ENCODE results near the gene RSRC1.
"Not testable (repeated sequence)": the region's sequence is repeated elsewhere in the genome, so short reads cannot be mapped to it uniquely, and the experiment has no call there.

RSRC1 gene

GRCh38 chr3:158101335-158102241 lies 8.3 kb upstream of the RSRC1 start:
- DNase-seq (ENCODE audit: low spot score) = no peak

- DNase-seq (ENCODE audit: low spot score) = no peak
These were observed 7.4 kb upstream of the RSRC1 start for GRCh38 chr3:158102242-158103080.

- DNase-seq (ENCODE audit: low spot score) = no peak
These were observed 6.6 kb upstream of the RSRC1 start for GRCh38 chr3:158103081-158103886.

GRCh38 chr3:158103887-158104327 lies 6.0 kb upstream of the RSRC1 start:
- DNase-seq (ENCODE audit: low spot score) = no peak

- no peak for DNase-seq (ENCODE audit: low spot score)
These were observed 5.4 kb upstream of the RSRC1 start for GRCh38 chr3:158104431-158104921.

- no peak for DNase-seq (ENCODE audit: low spot score)
These were observed 4.7 kb upstream of the RSRC1 start for GRCh38 chr3:158105119-158105709.

- DNase-seq (ENCODE audit: low spot score) = no peak
These were observed 4.1 kb upstream of the RSRC1 start for GRCh38 chr3:158105710-158106253.

- DNase-seq (ENCODE audit: low spot score) = no peak
These were observed 3.0 kb upstream of the RSRC1 start for GRCh38 chr3:158106766-158107471.

- no peak for DNase-seq (ENCODE audit: low spot score)
These were observed 2.1 kb upstream of the RSRC1 start for GRCh38 chr3:158107605-158108444.

GRCh38 chr3:158108445-158108985 lies 1.4 kb upstream of the RSRC1 start:
- no peak for DNase-seq (ENCODE audit: low spot score)

GRCh38 chr3:158109295-158109803 lies 540 bp upstream of the RSRC1 start:
- DNase-seq (ENCODE audit: low spot score) = no peak

- DNase-seq (ENCODE audit: low spot score) = no peak
These were observed 749 bp downstream of the RSRC1 start for GRCh38 chr3:158110658-158111018.

- DNase-seq (ENCODE audit: low spot score) = no peak
These were observed 2.0 kb downstream of the RSRC1 start for GRCh38 chr3:158111861-158112260.

- not testable (repeated sequence) for DNase-seq (ENCODE audit: low spot score)
These were observed 3.7 kb downstream of the RSRC1 start for GRCh38 chr3:158113595-158113994.

- DNase-seq (ENCODE audit: low spot score) = no peak
These were observed 10.4 kb downstream of the RSRC1 start for GRCh38 chr3:158120330-158120729.

- no peak for DNase-seq (ENCODE audit: low spot score)
These were observed 11.4 kb downstream of the RSRC1 start for GRCh38 chr3:158121295-158121694.

- not testable (repeated sequence) for DNase-seq (ENCODE audit: low spot score)
These were observed 12.8 kb downstream of the RSRC1 start for GRCh38 chr3:158122721-158123120.

GRCh38 chr3:158127250-158128219 lies 17.6 kb downstream of the RSRC1 start:
- DNase-seq (ENCODE audit: low spot score) = no peak
